HepG2 (cell line): ENCODE results near the gene ZBTB22. TPM values are rescaled to one million over a fixed set of nuclear protein-coding genes. Genes with fewer than 3 reads are reported as not detected.

Source experiments
- CEBPZ ChIP-seq: IDR thresholded peaks from 2 replicates; pipeline ENCODE4 v1.6.1; 2012; ENCODE audit warnings: low read length, improper control_type of control experiment
- DPF2 ChIP-seq: sonication (generic); formaldehyde crosslinking; IDR thresholded peaks from 2 replicates; pipeline ENCODE4 v1.4.0; 2020; ENCODE audit warnings: mild to moderate bottlenecking, low read depth, missing genetic modification reagents, borderline replicate concordance
- FOXA3 ChIP-seq: IDR thresholded peaks from 2 replicates; pipeline ENCODE4 v1.6.1; 2016; ENCODE audit warnings: missing genetic modification reagents, missing compliant biosample characterization
- GTF2F1 ChIP-seq: fragments of 150-350 bp; IDR thresholded peaks from 2 replicates; pipeline ENCODE4 v1.6.1; 2014; ENCODE audit warnings: low read length
- HMGA1 ChIP-seq: sonication (generic); formaldehyde crosslinking; conservative IDR thresholded peaks from 2 replicates; pipeline ENCODE4 v1.4.0; 2020; ENCODE audit warnings: missing genetic modification reagents
- HNF4A ChIP-seq: sonication (generic); formaldehyde crosslinking; IDR thresholded peaks from 2 replicates; pipeline ENCODE4 v1.4.0; 2020; ENCODE audit warnings: missing genetic modification reagents
- HNRNPUL1 ChIP-seq: fragments of 200-400 bp; formaldehyde crosslinking; IDR thresholded peaks from 2 replicates; pipeline ENCODE4 v1.6.1; 2017; ENCODE audit warnings: low read depth, mild to moderate bottlenecking, low read length, moderate library complexity
- MATR3 ChIP-seq: sonication (generic); formaldehyde crosslinking; IDR thresholded peaks from 2 replicates; pipeline ENCODE4 v1.4.0; 2020; ENCODE audit warnings: missing genetic modification reagents
- NR2C2 ChIP-seq: sonication (generic); formaldehyde crosslinking; IDR thresholded peaks from 2 replicates; pipeline ENCODE4 v1.4.0; 2020; ENCODE audit warnings: missing genetic modification reagents, mild to moderate bottlenecking, moderate library complexity, borderline replicate concordance
- SAFB2 ChIP-seq: sonication (generic); formaldehyde crosslinking; IDR thresholded peaks from 2 replicates; pipeline ENCODE4 v1.5.1; 2020; ENCODE audit warnings: missing genetic modification reagents, low read depth, mild to moderate bottlenecking, borderline replicate concordance
- SKI ChIP-seq: fragments of 450-650 bp; IDR thresholded peaks from one replicate; pipeline ENCODE4 v1.6.1; 2018; ENCODE audit warnings: mild to moderate bottlenecking; ENCODE audit not compliant: partially characterized antibody
- SNRNP70 ChIP-seq: fragments of 200-400 bp; formaldehyde crosslinking; IDR thresholded peaks from 2 replicates; pipeline ENCODE4 v1.6.1; 2017; ENCODE audit warnings: mild to moderate bottlenecking, low read depth, low read length, moderate library complexity
- SPEN ChIP-seq: sonication (generic); formaldehyde crosslinking; IDR thresholded peaks from 2 replicates; pipeline ENCODE4 v1.5.1; 2020; ENCODE audit warnings: low read depth, mild to moderate bottlenecking, missing genetic modification reagents
- SRF ChIP-seq: IDR thresholded peaks from 2 replicates; pipeline ENCODE4 v1.6.1; 2011; ENCODE audit warnings: mild to moderate bottlenecking, low read depth, low read length, moderate library complexity
- TRAFD1 ChIP-seq: sonication (generic); formaldehyde crosslinking; IDR thresholded peaks from 2 replicates; pipeline ENCODE4 v1.5.1; 2020; ENCODE audit warnings: missing genetic modification reagents, mild to moderate bottlenecking, borderline replicate concordance
- ZNF20 ChIP-seq: sonication (generic); formaldehyde crosslinking; IDR thresholded peaks from 2 replicates; pipeline ENCODE4 v1.4.0; 2020; ENCODE audit warnings: mild to moderate bottlenecking, moderate library complexity, missing genetic modification reagents
- ZNF224 ChIP-seq: sonication (generic); formaldehyde crosslinking; IDR thresholded peaks from 2 replicates; pipeline ENCODE4 v1.5.0; 2020; ENCODE audit warnings: mild to moderate bottlenecking, missing genetic modification reagents
- ZNF414 ChIP-seq: sonication (generic); formaldehyde crosslinking; IDR thresholded peaks from 2 replicates; pipeline ENCODE4 v1.5.0; 2020; ENCODE audit warnings: missing genetic modification reagents
- ZNF503 ChIP-seq: sonication (generic); formaldehyde crosslinking; IDR thresholded peaks from 2 replicates; pipeline ENCODE4 v1.4.0; 2020; ENCODE audit warnings: missing genetic modification reagents
- ZNF674 ChIP-seq: sonication (generic); formaldehyde crosslinking; IDR thresholded peaks from 2 replicates; pipeline ENCODE4 v1.5.0; 2020; ENCODE audit warnings: low read depth, mild to moderate bottlenecking, missing genetic modification reagents
- ZNF761 ChIP-seq: sonication (generic); formaldehyde crosslinking; conservative IDR thresholded peaks from 2 replicates; pipeline ENCODE4 v1.4.0; 2020; ENCODE audit warnings: mild to moderate bottlenecking, missing genetic modification reagents
- ZNF775 ChIP-seq: sonication (generic); formaldehyde crosslinking; IDR thresholded peaks from 2 replicates; pipeline ENCODE4 v1.4.0; 2020; ENCODE audit warnings: missing genetic modification reagents, mild to moderate bottlenecking, moderate library complexity, borderline replicate concordance
- polyA plus RNA-seq, 8 experiments: library from polyadenylated mRNA; depleted of rRNA in 3 of 8; stranded (reverse) in 7 of 8; unstranded in 1 of 8; fragments of >200 nt; fragmentation: Illumina TruSeq in 4 of 8; extraction: Trizol in 4 of 8; gene quantifications; 2 replicates each; pipeline versions ENCODE4 v1.2.1 to v1.2.3, GENCODE V29; 2011 to 2016; ENCODE audit warnings: low read depth in 4 of 8, missing spikeins in 1 of 8, mixed read lengths in 1 of 8; ENCODE audit not compliant: insufficient read depth in 1 of 8
- total RNA-seq, 5 experiments: library from RNA; depleted of rRNA; stranded (reverse); fragments of >200 nt; fragmentation: Illumina TruSeq; extraction: Trizol; gene quantifications; 2 replicates each; pipeline ENCODE4 v1.2.3, GENCODE V29; 2016; ENCODE audit warnings: low read depth in 1 of 5

ZBTB22 gene
- total and polyA plus RNA-seq, 2 of the 13 experiments (the other 11 are each of a cell fraction or from before 2014, with no cell fraction given): 8.0 to 10.6 TPM

- TF ChIP-seq SRF (no peak), NR2C2 (CRISPR knock-in tag) (no peak), MATR3 (CRISPR knock-in tag) (no peak), GTF2F1 (0 out of 2 replicates have a peak, but pooled peaks have one; percentile 31), FOXA3 (CRISPR knock-in tag) (peak; percentile 54; the same call in 1 of the 2 replicates), ZNF674 (CRISPR knock-in tag) (no peak), ZNF775 (no peak), ZNF20 (CRISPR knock-in tag) (no peak), ZNF503 (CRISPR knock-in tag) (no peak), CEBPZ (no peak), SKI (no peak), TRAFD1 (CRISPR knock-in tag) (0 out of 2 replicates have a peak, but pooled peaks have one; percentile 57), HMGA1 (CRISPR knock-in tag) (no peak), ZNF761 (CRISPR knock-in tag) (no peak), SAFB2 (CRISPR knock-in tag) (peak; percentile 53), HNF4A (CRISPR knock-in tag) (no peak), ZNF414 (CRISPR knock-in tag) (0 out of 2 replicates have a peak, but pooled peaks have one; percentile 34), SPEN (CRISPR knock-in tag) (peak; percentile 33), DPF2 (CRISPR knock-in tag) (no peak), ZNF224 (CRISPR knock-in tag) (0 out of 2 replicates have a peak, but pooled peaks have one; percentile 43), HNRNPUL1 (no peak), SNRNP70 (no peak)
These were observed 3.6 kb downstream of the ZBTB22 start, which contains the start of gene TAPBP (continued) for GRCh38 chr6:33313709-33314514.
